Endothelial cell of umbilical vein (primary cell): ENCODE results near the gene FAM98A. TPM values are rescaled to one million over a fixed set of nuclear protein-coding genes. Genes with fewer than 3 reads are reported as not detected.

Experiments used
- BruUV-seq: library from RNA; stranded (reverse); fragments of 400-500 nt; replicated peaks from 2 replicates; lab custom pipeline; 2021; lab: Mats Ljungman, UMichigan
- CTCF ChIA-PET: fragments of 300-600, 350-600 bp; sonication (Branson Sonifier 250); formaldehyde crosslinking; loops from one replicate; lab custom pipeline; 2021; ENCODE audit warnings: antibody characterized with exemption, inconsistent platforms; lab: Charles Lee
- POLR2A ChIA-PET: fragments of 300-600, 350-600 bp; sonication (Branson Sonifier 250); formaldehyde crosslinking; loops from one replicate; lab custom pipeline; 2021; ENCODE audit warnings: antibody characterized with exemption, inconsistent platforms; lab: Charles Lee
- DNase-seq: peaks from one replicate; pipeline ENCODE4 v3.0.0-alpha.2; 2011; ENCODE audit warnings: low read depth, low spot score
- FAIRE-seq: peaks from 2 replicates; lab custom pipeline; 2011; peaks lifted over from hg19 to GRCh38; lab: Jason Lieb, UNC
- H2AFZ ChIP-seq: 2 replicates; pipeline ENCODE4 v1.6.0; 2012; ENCODE audit warnings: low read depth, low read length, control low read depth, inconsistent platforms
- H3K27ac ChIP-seq: 2 replicates; pipeline ENCODE4 v1.5.1; 2011; ENCODE audit warnings: low read depth, mild to moderate bottlenecking, control low read depth, low read length, moderate library complexity; ENCODE audit not compliant: insufficient read depth
- H3K27me3 ChIP-seq, 2 experiments: 2 replicates each; pipeline versions ENCODE4 v1.6.0 to v1.6.1; 2011; ENCODE audit warnings: low read length in 2 of 2, mixed read lengths in 1 of 2; ENCODE audit not compliant: control insufficient read depth in 2 of 2, insufficient read depth in 2 of 2
- H3K36me3 ChIP-seq, 2 experiments: 2 replicates in 1 of 2; 3 replicates in 1 of 2; pipeline ENCODE4 v1.5.1; 2011; ENCODE audit warnings: low read length in 2 of 2, mild to moderate bottlenecking in 1 of 2, moderate library complexity in 1 of 2; ENCODE audit not compliant: control insufficient read depth in 2 of 2, insufficient read depth in 2 of 2; ENCODE audit errors: extremely low read depth in 1 of 2
- H3K4me1 ChIP-seq: 3 replicates; pipeline ENCODE4 v1.5.1; 2011; ENCODE audit warnings: mild to moderate bottlenecking, low read length; ENCODE audit not compliant: control insufficient read depth, insufficient read depth; ENCODE audit errors: extremely low read depth
- H3K4me2 ChIP-seq: 2 replicates; pipeline ENCODE4 v1.6.1; 2011; ENCODE audit warnings: low read length, control low read depth, mixed read lengths; ENCODE audit not compliant: insufficient read depth
- H3K4me3 ChIP-seq, 3 experiments: fragments of 200-600 bp in 1 of 3; sonication (generic), shearing (Covaris generic) in 1 of 3; replicated peaks in 1 of 3; 2 replicates each; pipeline ENCODE4 v1.5.1; 2011 to 2016; ENCODE audit warnings: control low read depth in 3 of 3, low read length in 3 of 3, mild to moderate bottlenecking in 2 of 3, inconsistent platforms in 1 of 3, low read depth in 1 of 3, moderate library complexity in 1 of 3; ENCODE audit not compliant: insufficient read depth in 1 of 3
- H3K79me2 ChIP-seq: 2 replicates; pipeline ENCODE4 v1.6.0; 2012; ENCODE audit warnings: low read length, inconsistent platforms; ENCODE audit not compliant: control insufficient read depth, insufficient read depth
- H3K9ac ChIP-seq: replicated peaks from 2 replicates; pipeline ENCODE3; 2011; ENCODE audit warnings: low read length, control low read depth; ENCODE audit not compliant: insufficient read depth; ENCODE audit errors: extremely low read depth
- H3K9me1 ChIP-seq: replicated peaks from 3 replicates; pipeline ENCODE4 v1.6.0; 2011; ENCODE audit warnings: mild to moderate bottlenecking, low read length; ENCODE audit not compliant: control insufficient read depth, insufficient read depth; ENCODE audit errors: extremely low read depth
- H3K9me3 ChIP-seq: replicated peaks from 2 replicates; pipeline ENCODE4 v1.5.1; 2012; ENCODE audit warnings: low read length, inconsistent platforms; ENCODE audit not compliant: control insufficient read depth, insufficient read depth
- H4K20me1 ChIP-seq: replicated peaks from 2 replicates; pipeline ENCODE3; 2011; ENCODE audit warnings: mild to moderate bottlenecking, low read length; ENCODE audit not compliant: control insufficient read depth, insufficient read depth; ENCODE audit errors: extremely low read depth
- FOS ChIP-seq: IDR thresholded peaks from 2 replicates; pipeline ENCODE4 v1.6.1; 2011; ENCODE audit warnings: mild to moderate bottlenecking, low read length, moderate library complexity, borderline replicate concordance; ENCODE audit not compliant: insufficient read depth
- GATA2 ChIP-seq: IDR thresholded peaks from 2 replicates; pipeline ENCODE4 v1.7.0; 2011; ENCODE audit warnings: low read depth, mild to moderate bottlenecking, moderate library complexity, mixed read lengths, low read length; ENCODE audit not compliant: insufficient read length, insufficient read depth
- JUN ChIP-seq: IDR thresholded peaks from 2 replicates; pipeline ENCODE4 v1.6.1; 2011; ENCODE audit warnings: borderline replicate concordance, low read depth; ENCODE audit not compliant: insufficient read length, insufficient read depth
- MAX ChIP-seq: IDR thresholded peaks from 2 replicates; pipeline ENCODE4 v1.6.1; 2011; ENCODE audit not compliant: insufficient read depth, insufficient read length
- MYC ChIP-seq: IDR thresholded peaks from one replicate; pipeline ENCODE4 v1.6.1; 2011; ENCODE audit warnings: mild to moderate bottlenecking, low read depth, low read length
- POLR2A ChIP-seq: IDR thresholded peaks from 2 replicates; pipeline ENCODE4 v1.6.1; 2012; ENCODE audit warnings: low read depth, mild to moderate bottlenecking, control low read depth, low read length
- POLR2AphosphoS5 ChIP-seq: IDR thresholded peaks from 2 replicates; pipeline ENCODE4 v1.6.1; 2012; ENCODE audit warnings: low read depth, mild to moderate bottlenecking, control low read depth, low read length, moderate library complexity; ENCODE audit not compliant: insufficient read depth
- dilution Hi-C: fragments of 300-500 bp; cut with MboI; formaldehyde crosslinking; loops from one replicate; pipeline ENCODE4 v1.15.0; 2019; ENCODE audit warnings: low sequenced_read_pairs; ENCODE audit not compliant: extremely low pct_ligation_motif_present
- intact Hi-C: fragments of 100-400 bp; cut with micrococcal nuclease; formaldehyde crosslinking; loops from one replicate; pipeline ENCODE4 v1.10.0; 2022
- polyA plus RNA-seq, 4 experiments: library from polyadenylated mRNA; depleted of rRNA in 3 of 4; stranded (reverse) in 3 of 4; unstranded in 1 of 4; fragments of >200 nt; gene quantifications; 2 replicates each; pipeline versions ENCODE4 v1.2.1 to v1.2.3, GENCODE V29; 2011 to 2012; ENCODE audit warnings: missing spikeins in 1 of 4
- total RNA-seq: library from RNA; stranded (reverse); gene quantifications from 2 replicates; pipeline ENCODE4 v1.2.3, GENCODE V29; 2021
- TF ChIP-seq, protein P1 (sequence below), 2 donors: IDR thresholded peaks; 1 replicate in 1 of 2; 2 replicates in 1 of 2; pipeline ENCODE4 v1.5.1; 2011; ENCODE audit warnings: low read length in 2 of 2, mild to moderate bottlenecking in 2 of 2, moderate library complexity in 2 of 2, control low read depth in 1 of 2, inconsistent platforms in 1 of 2, low read depth in 1 of 2; ENCODE audit not compliant: insufficient read depth in 1 of 2; ENCODE audit errors: extremely low read depth in 1 of 2

The FAM98A gene
- total and polyA plus RNA-seq, 2 donors (not counting 3 experiments of a cell fraction or from before 2014, with no cell fraction given) = 52.8 to 97.1 TPM

DNA sequence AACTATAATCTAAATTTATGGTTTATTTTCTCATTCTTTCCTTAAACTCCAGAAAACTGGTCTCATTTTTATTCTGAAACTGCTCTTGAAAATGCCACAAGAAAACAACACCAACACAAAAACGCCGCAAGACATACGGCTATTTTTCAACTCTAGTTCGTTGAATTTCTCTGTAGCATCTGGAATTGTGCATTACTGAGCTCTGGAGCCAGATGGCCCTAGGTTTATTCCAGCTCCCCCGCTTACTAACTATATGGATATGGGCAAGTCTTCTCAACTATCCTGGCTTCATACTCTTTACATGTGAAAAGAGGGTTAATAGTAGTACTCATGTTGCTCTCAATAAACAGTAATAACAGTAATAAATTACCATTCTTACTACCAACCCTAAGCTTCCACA lies 19.9 kb downstream of the FAM98A start:
- no TSS peak for BruUV-seq
- dilution Hi-C loops (no loop called here), intact Hi-C loops (no loop called here)
- DNase-seq (no peak), FAIRE-seq (no peak)
- Histone ChIP-seq H3K4me3 (no peak overlapping the region), H3K79me2 (no peaks in the 10 kb centered on the region), H4K20me1 (no peaks in the 10 kb centered on the region), H3K9ac (no peak overlapping the region), H3K4me2 (no peak overlapping the region), H3K4me1 (peaks cover 3% of the 10 kb centered on the region), H3K27ac (no peak overlapping the region), H3K27me3 (no peaks in the 10 kb centered on the region), H2AFZ (no peak overlapping the region), H3K36me3 (peaks cover 0 to 4% of the 10 kb centered on the region in 2 experiments), H3K9me3 (no peaks in the 10 kb centered on the region), H3K9me1 (no peaks in the 10 kb centered on the region)
- CTCF ChIA-PET = interaction anchor here (0.7 to 2.1 kb wide), 4 partner anchors 20 to 183 kb away, joined by 3 to 8 read pairs (median 4); partner anchors contain the start of gene FAM98A
- POLR2A ChIA-PET = no interaction called here
- TF ChIP-seq POLR2AphosphoS5 = no peak
- no peak for TF ChIP-seq JUN
- no peak for TF ChIP-seq MYC
- no peak for TF ChIP-seq MAX
- TF ChIP-seq POLR2A = no peak
- TF ChIP-seq, protein P1, sequence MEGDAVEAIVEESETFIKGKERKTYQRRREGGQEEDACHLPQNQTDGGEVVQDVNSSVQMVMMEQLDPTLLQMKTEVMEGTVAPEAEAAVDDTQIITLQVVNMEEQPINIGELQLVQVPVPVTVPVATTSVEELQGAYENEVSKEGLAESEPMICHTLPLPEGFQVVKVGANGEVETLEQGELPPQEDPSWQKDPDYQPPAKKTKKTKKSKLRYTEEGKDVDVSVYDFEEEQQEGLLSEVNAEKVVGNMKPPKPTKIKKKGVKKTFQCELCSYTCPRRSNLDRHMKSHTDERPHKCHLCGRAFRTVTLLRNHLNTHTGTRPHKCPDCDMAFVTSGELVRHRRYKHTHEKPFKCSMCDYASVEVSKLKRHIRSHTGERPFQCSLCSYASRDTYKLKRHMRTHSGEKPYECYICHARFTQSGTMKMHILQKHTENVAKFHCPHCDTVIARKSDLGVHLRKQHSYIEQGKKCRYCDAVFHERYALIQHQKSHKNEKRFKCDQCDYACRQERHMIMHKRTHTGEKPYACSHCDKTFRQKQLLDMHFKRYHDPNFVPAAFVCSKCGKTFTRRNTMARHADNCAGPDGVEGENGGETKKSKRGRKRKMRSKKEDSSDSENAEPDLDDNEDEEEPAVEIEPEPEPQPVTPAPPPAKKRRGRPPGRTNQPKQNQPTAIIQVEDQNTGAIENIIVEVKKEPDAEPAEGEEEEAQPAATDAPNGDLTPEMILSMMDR (IDR thresholded peaks at IDR 0.05; ENCODE audit: extremely low read depth in 1 of 2, insufficient read depth in 1 of 2, low read depth in 1 of 2, low read length in 2 of 2) = no peak
- no peak for TF ChIP-seq GATA2
- no peak for TF ChIP-seq FOS
